ENCODE measurements around the gene BCAS3.
"Not testable (repeated sequence)": the region's sequence is repeated elsewhere in the genome, so short reads cannot be mapped to it uniquely, and the experiment has no call there.

The BCAS3 gene

GRCh38 chr17:60747069-60747808 lies 69.6 kb downstream of the BCAS3 start:
- DNase-seq, result no peak

GRCh38 chr17:60748204-60748603 lies 70.6 kb downstream of the BCAS3 start:
- DNase-seq, result no peak

- no peak for DNase-seq
These were observed 71.4 kb downstream of the BCAS3 start for GRCh38 chr17:60749050-60749449.

GRCh38 chr17:60749708-60750107 lies 72.1 kb downstream of the BCAS3 start:
- DNase-seq, result no peak

- DNase-seq, result no peak
These were observed 73.0 kb downstream of the BCAS3 start for GRCh38 chr17:60750640-60751039.

GRCh38 chr17:60751884-60752283 lies 74.2 kb downstream of the BCAS3 start:
- DNase-seq, result no peak

GRCh38 chr17:60752873-60753577 lies 75.4 kb downstream of the BCAS3 start:
- no peak for DNase-seq

GRCh38 chr17:60754057-60754604 lies 76.5 kb downstream of the BCAS3 start:
- DNase-seq, result no peak

- not testable (repeated sequence) for DNase-seq
These were observed 79.1 kb downstream of the BCAS3 start for GRCh38 chr17:60756798-60757197.

- DNase-seq, result no peak
These were observed 79.8 kb downstream of the BCAS3 start for GRCh38 chr17:60757437-60757836.

- DNase-seq, result no peak
These were observed 82.1 kb downstream of the BCAS3 start for GRCh38 chr17:60759756-60760155.

- DNase-seq, result not testable (repeated sequence)
These were observed 83.7 kb downstream of the BCAS3 start for GRCh38 chr17:60761301-60761700.

- DNase-seq, result no peak
These were observed 89.1 kb downstream of the BCAS3 start for GRCh38 chr17:60766778-60767190.

- no peak for DNase-seq
These were observed 90.2 kb downstream of the BCAS3 start for GRCh38 chr17:60767744-60768308.

- no peak for DNase-seq
These were observed 91.7 kb downstream of the BCAS3 start for GRCh38 chr17:60769327-60769726.

GRCh38 chr17:60770946-60771422 lies 93.3 kb downstream of the BCAS3 start:
- no peak for DNase-seq

- not testable (repeated sequence) for DNase-seq
These were observed 94.0 kb downstream of the BCAS3 start for GRCh38 chr17:60771621-60772020.

GRCh38 chr17:60773552-60773951 lies 95.9 kb downstream of the BCAS3 start:
- no peak for DNase-seq

GRCh38 chr17:60781880-60782412 lies 104.3 kb downstream of the BCAS3 start:
- DNase-seq, result no peak

- DNase-seq, result no peak
These were observed 105.1 kb downstream of the BCAS3 start for GRCh38 chr17:60782742-60783141.

GRCh38 chr17:60790205-60790604 lies 112.6 kb downstream of the BCAS3 start:
- DNase-seq, result no peak

- no peak for DNase-seq
These were observed 114.7 kb downstream of the BCAS3 start for GRCh38 chr17:60792250-60792898.

GRCh38 chr17:60798576-60798975 lies 120.9 kb downstream of the BCAS3 start:
- no peak for DNase-seq

All from CD4-positive, alpha-beta T cell treated with Interleukin-15 for 1 hour (primary cell).